Breast epithelium (tissue), 4 donors: ENCODE results near the gene DCBLD1. TPM values are rescaled to one million over a fixed set of nuclear protein-coding genes. Genes with fewer than 3 reads are reported as not detected.

ENCODE experiments used
- DNase-seq, 2 donors: peaks; one replicate each; pipeline ENCODE4 v3.0.0-alpha.2; 2019; ENCODE audit warnings: low spot score in 2 of 2
- H3K27ac ChIP-seq, 2 donors: fragments of 200-600 bp; sonication (generic) in 1 of 2; one replicate each; pipeline ENCODE4 v1.5.1; 2016 to 2019; ENCODE audit warnings: mild to moderate bottlenecking in 1 of 2
- H3K27me3 ChIP-seq, 2 donors: fragments of 200-600 bp; sonication (generic) in 1 of 2; one replicate each; pipeline versions ENCODE4 v1.5.1 to v1.6.0; 2017 to 2019; ENCODE audit warnings: control low read depth in 1 of 2, mild to moderate bottlenecking in 1 of 2
- H3K36me3 ChIP-seq: fragments of 200-600 bp; one replicate; pipeline ENCODE4 v1.5.1; 2019
- H3K4me1 ChIP-seq, 2 donors: fragments of 200-600 bp; sonication (generic); one replicate each; pipeline ENCODE4 v1.5.1; 2016 to 2019; ENCODE audit warnings: control low read depth in 1 of 2
- H3K4me3 ChIP-seq, 3 donors: fragments of 200-600 bp; sonication (generic); 1 replicate in 2 of 3; 2 replicates in 1 of 3; pipeline ENCODE4 v1.5.1; 2016 to 2019; ENCODE audit warnings: mild to moderate bottlenecking in 3 of 3, moderate library complexity in 2 of 3
- H3K9me3 ChIP-seq, 2 donors: fragments of 200-600 bp; sonication (generic) in 1 of 2; one replicate each; pipeline ENCODE4 v1.5.1; 2016 to 2019; ENCODE audit warnings: control low read depth in 1 of 2
- CTCF ChIP-seq, 3 donors: fragments of 450-650 bp; IDR thresholded peaks; one replicate each; pipeline ENCODE4 v1.5.1; 2016 to 2017; ENCODE audit warnings: antibody characterized with exemption in 3 of 3, mild to moderate bottlenecking in 3 of 3, moderate library complexity in 3 of 3
- POLR2A ChIP-seq: fragments of 450-650 bp; IDR thresholded peaks from one replicate; pipeline ENCODE4 v1.6.1; 2016; ENCODE audit warnings: antibody characterized with exemption, mild to moderate bottlenecking, moderate library complexity
- POLR2AphosphoS5 ChIP-seq, 3 donors: sonication (generic); formaldehyde crosslinking; IDR thresholded peaks; one replicate each; pipeline ENCODE4 v1.6.1; 2017; ENCODE audit warnings: antibody characterized with exemption in 3 of 3
- intact Hi-C: fragments of 100-400 bp; cut with DNase I; formaldehyde crosslinking; loops from one replicate; pipeline ENCODE4 v1.15.1; 2023; ENCODE audit warnings: low total_unique reads
- total RNA-seq, 3 donors: library from RNA; depleted of rRNA; stranded (reverse); fragments of >200 nt; gene quantifications; one replicate each; pipeline ENCODE4 v1.1.0, GENCODE V29; 2016

Gene DCBLD1
- total RNA-seq, 3 donors from 2014 or later, result 10.4 to 16.0 (median 11.8) TPM

DNA sequence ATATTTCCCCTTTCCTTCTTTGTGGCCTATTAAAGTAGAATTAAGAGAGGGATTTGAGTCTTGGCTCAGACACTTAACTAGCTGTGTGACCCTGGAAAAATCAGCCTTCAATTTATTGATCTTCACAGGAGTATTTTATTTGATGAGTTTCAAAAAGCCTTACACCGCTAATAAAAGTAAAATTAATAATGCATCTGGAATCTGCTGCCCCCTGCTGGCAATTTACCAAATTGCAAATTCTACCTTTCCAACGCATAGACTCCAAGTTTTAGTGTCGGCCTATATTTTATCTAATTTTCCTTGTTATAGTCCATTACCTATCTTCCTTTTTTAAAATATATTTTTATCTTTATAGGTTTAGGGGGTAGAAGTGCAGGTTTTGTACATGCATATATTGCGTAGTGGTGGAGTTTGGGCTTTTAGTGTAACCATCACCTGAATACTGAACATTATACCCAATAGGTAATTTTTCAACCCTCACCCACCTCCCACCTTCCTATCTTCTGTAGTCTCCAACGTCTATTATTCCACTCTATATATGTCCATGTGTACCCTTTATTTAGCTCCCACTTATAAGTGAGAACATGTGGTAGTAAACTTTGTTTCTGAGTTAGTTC, 73.5 kb downstream of the DCBLD1 start:
- Histone ChIP-seq H3K36me3 (no peaks in the 10 kb centered on the region), H3K27ac (no peak overlapping the region), H3K4me1 (no peaks in the 10 kb centered on the region), H3K9me3 (no peaks in the 10 kb centered on the region), H3K27me3 (no peaks in the 10 kb centered on the region), H3K4me3 (no peak overlapping the region)
- no peak for DNase-seq
- intact Hi-C loops, result loop anchor here (10.0 kb wide), 1 partner anchor 201 kb away; no protein-coding TSS in a partner anchor
- TF ChIP-seq POLR2A (no peak), CTCF (IDR thresholded peaks at IDR 0.05) (peak; percentile 60 to 74 (median 71)), POLR2AphosphoS5 (IDR thresholded peaks at IDR 0.05) (no peak)

DNA sequence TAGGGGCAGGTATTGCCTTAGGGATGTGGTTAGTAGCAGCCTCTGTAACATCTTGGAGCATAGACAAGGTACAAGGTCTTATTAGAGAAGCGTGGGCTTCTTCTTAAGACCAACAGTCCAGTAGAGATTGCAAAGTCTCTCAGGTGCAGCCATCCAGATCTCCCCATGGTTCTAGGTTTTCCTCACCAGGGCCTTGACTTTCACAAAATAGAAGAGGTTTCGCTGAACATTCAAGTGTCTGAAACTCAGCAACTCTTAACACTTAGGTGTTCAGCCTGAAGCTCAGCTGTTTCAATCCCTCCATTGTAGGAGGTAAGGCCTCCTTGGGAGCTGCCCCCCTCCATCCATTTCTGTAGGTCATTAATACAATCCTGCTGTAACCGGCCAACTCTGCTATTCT, 75.5 kb downstream of the DCBLD1 start:
- H3K4me3 ChIP-seq, result no peak overlapping the region
- DNase-seq, result no peak
- H3K27ac ChIP-seq, result no peak overlapping the region
- H3K27me3 ChIP-seq, result no peaks in the 10 kb centered on the region
- no peaks in the 10 kb centered on the region for H3K36me3 ChIP-seq
- TF ChIP-seq POLR2A, result no peak
- TF ChIP-seq CTCF (IDR thresholded peaks at IDR 0.05), result no peak
- no peak for TF ChIP-seq POLR2AphosphoS5 (IDR thresholded peaks at IDR 0.05)
- intact Hi-C loops, result loop anchor here (10.0 kb wide), 1 partner anchor 203 kb away; no protein-coding TSS in a partner anchor
- no peaks in the 10 kb centered on the region for H3K9me3 ChIP-seq
- H3K4me1 ChIP-seq, result no peaks in the 10 kb centered on the region

GRCh38 chr6:117558818-117559217, 76.3 kb downstream of the DCBLD1 start:
- intact Hi-C loops, result loop anchor here (10.0 kb wide), 1 partner anchor 204 kb away; no protein-coding TSS in a partner anchor
- no peaks in the 10 kb centered on the region for H3K9me3 ChIP-seq
- no peak for TF ChIP-seq POLR2AphosphoS5 (IDR thresholded peaks at IDR 0.05)
- no peak for TF ChIP-seq POLR2A
- TF ChIP-seq CTCF (IDR thresholded peaks at IDR 0.05), result no peak
- no peak for DNase-seq
- no peak overlapping the region for H3K4me3 ChIP-seq
- H3K36me3 ChIP-seq, result no peaks in the 10 kb centered on the region
- H3K4me1 ChIP-seq, result no peaks in the 10 kb centered on the region
- H3K27me3 ChIP-seq, result no peaks in the 10 kb centered on the region
- H3K27ac ChIP-seq, result no peak overlapping the region

DNA sequence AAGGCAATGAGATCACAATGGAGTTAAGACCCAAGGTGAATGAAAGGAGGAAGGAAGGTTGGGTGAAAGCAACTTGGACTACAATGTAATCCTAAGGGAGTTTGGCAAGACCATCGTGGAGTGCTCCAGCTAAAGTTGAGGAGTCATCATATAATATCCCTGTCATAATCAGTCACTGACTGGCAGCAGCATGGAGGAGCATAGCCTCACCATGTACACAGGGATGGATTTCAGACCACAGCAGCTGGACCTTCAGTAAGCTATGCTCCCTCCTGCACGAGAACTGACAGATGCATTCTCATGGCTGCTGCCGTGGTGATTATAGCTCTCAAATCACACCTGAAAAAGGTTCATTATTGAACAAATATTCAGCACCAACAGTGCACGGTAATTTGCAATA, 76.8 kb downstream of the DCBLD1 start:
- H3K4me3 ChIP-seq, result no peak overlapping the region
- DNase-seq, result no peak
- H3K36me3 ChIP-seq, result no peaks in the 10 kb centered on the region
- no peaks in the 10 kb centered on the region for H3K9me3 ChIP-seq
- no peaks in the 10 kb centered on the region for H3K4me1 ChIP-seq
- no peaks in the 10 kb centered on the region for H3K27me3 ChIP-seq
- intact Hi-C loops, result loop anchor here (10.0 kb wide), 1 partner anchor 204 kb away; no protein-coding TSS in a partner anchor
- H3K27ac ChIP-seq, result no peak overlapping the region
- no peak for TF ChIP-seq POLR2AphosphoS5 (IDR thresholded peaks at IDR 0.05)
- TF ChIP-seq POLR2A, result no peak
- TF ChIP-seq CTCF (IDR thresholded peaks at IDR 0.05), result no peak

GRCh38 chr6:117561128-117561527, 78.7 kb downstream of the DCBLD1 start:
- no peak for TF ChIP-seq CTCF (IDR thresholded peaks at IDR 0.05)

More at GRCh38 chr6:117561128-117561527, 78.7 kb downstream of the DCBLD1 start:
- Histone ChIP-seq H3K36me3 (no peaks in the 10 kb centered on the region), H3K27me3 (no peaks in the 10 kb centered on the region), H3K4me1 (no peaks in the 10 kb centered on the region), H3K27ac (no peak overlapping the region), H3K4me3 (no peak overlapping the region), H3K9me3 (no peaks in the 10 kb centered on the region)
- DNase-seq, result no peak
- intact Hi-C loops, result no loop called here
